Osteoblast (primary cell): ENCODE measurements around the gene DPP6. TPM values are rescaled to one million over a fixed set of nuclear protein-coding genes. Genes with fewer than 3 reads are reported as not detected.

Experiments
- DNase-seq: peaks from one replicate; pipeline ENCODE4 v3.0.0; 2011; ENCODE audit warnings: low spot score, mixed read lengths; ENCODE audit not compliant: insufficient read length; ENCODE audit errors: missing footprints
- H2AFZ ChIP-seq: 2 replicates; pipeline ENCODE4 v1.6.0; 2011; ENCODE audit warnings: mild to moderate bottlenecking, low read length
- H3K27ac ChIP-seq: 2 replicates; pipeline ENCODE4 v1.5.1; 2011; ENCODE audit warnings: mild to moderate bottlenecking, low read depth, low read length, moderate library complexity
- H3K27me3 ChIP-seq: 2 replicates; pipeline ENCODE4 v1.6.0; 2012; ENCODE audit warnings: mild to moderate bottlenecking, control low read depth, inconsistent platforms, low read length, moderate library complexity; ENCODE audit not compliant: insufficient read depth
- H3K36me3 ChIP-seq: 2 replicates; pipeline ENCODE4 v1.5.1; 2011; ENCODE audit warnings: mild to moderate bottlenecking, low read length, control low read depth, moderate library complexity; ENCODE audit not compliant: insufficient read depth
- H3K4me1 ChIP-seq: 2 replicates; pipeline ENCODE4 v1.5.1; 2011; ENCODE audit warnings: mild to moderate bottlenecking, low read length, control low read depth, moderate library complexity; ENCODE audit not compliant: insufficient read depth
- H3K4me2 ChIP-seq: 2 replicates; pipeline ENCODE4 v1.6.0; 2011; ENCODE audit warnings: mild to moderate bottlenecking, low read length; ENCODE audit not compliant: insufficient read depth
- H3K4me3 ChIP-seq: fragments of 200-600 bp; sonication (generic); 3 replicates; pipeline ENCODE4 v1.5.1; 2012; ENCODE audit warnings: mild to moderate bottlenecking, low read length, inconsistent platforms; ENCODE audit not compliant: insufficient read depth
- H3K79me2 ChIP-seq: 2 replicates; pipeline ENCODE4 v1.6.0; 2012; ENCODE audit warnings: mild to moderate bottlenecking, low read length, control low read depth, inconsistent platforms; ENCODE audit not compliant: insufficient read depth
- H3K9me3 ChIP-seq: 2 replicates; pipeline ENCODE4 v1.5.1; 2011; ENCODE audit warnings: low read depth, low read length, control low read depth
- H4K20me1 ChIP-seq: 2 replicates; pipeline ENCODE4 v1.6.0; 2012; ENCODE audit warnings: mild to moderate bottlenecking, low read length, control low read depth; ENCODE audit not compliant: insufficient read depth
- CTCF ChIP-seq: IDR thresholded peaks from 2 replicates; pipeline ENCODE4 v1.5.1; 2011; ENCODE audit warnings: mild to moderate bottlenecking, low read depth, low read length, moderate library complexity; ENCODE audit errors: extremely low read depth
- total RNA-seq: library from RNA; depleted of rRNA; stranded (reverse); fragments of >200 nt; gene quantifications from 2 replicates; pipeline ENCODE4 v1.2.3, GENCODE V29; 2012

DPP6 gene
- total RNA-seq, 1 donor, result not detected

GRCh38 chr7:154909241-154910105 lies 857.3 kb downstream of the DPP6 start:
- Histone ChIP-seq H3K36me3 (no peaks in the 10 kb centered on the region), H3K4me1 (no peaks in the 10 kb centered on the region), H3K27ac (no peak overlapping the region), H3K9me3 (no peaks in the 10 kb centered on the region), H3K4me2 (no peak overlapping the region), H4K20me1 (no peaks in the 10 kb centered on the region), H3K27me3 (peaks cover 4% of the 10 kb centered on the region), H2AFZ (no peak overlapping the region), H3K4me3 (no peak overlapping the region), H3K79me2 (no peaks in the 10 kb centered on the region)
- TF ChIP-seq CTCF, result no peak
- DNase-seq, result no peak

GRCh38 chr7:154910125-154910524 lies 857.9 kb downstream of the DPP6 start:
- Histone ChIP-seq H3K27me3 (peaks cover 7% of the 10 kb centered on the region), H2AFZ (no peak overlapping the region), H3K36me3 (no peaks in the 10 kb centered on the region), H3K27ac (no peak overlapping the region), H3K4me2 (no peak overlapping the region), H3K79me2 (no peaks in the 10 kb centered on the region), H4K20me1 (no peaks in the 10 kb centered on the region), H3K9me3 (no peaks in the 10 kb centered on the region), H3K4me1 (no peaks in the 10 kb centered on the region), H3K4me3 (no peak overlapping the region)
- TF ChIP-seq CTCF, result no peak
- DNase-seq, result peak; percentile 57

GRCh38 chr7:154910977-154911376 lies 858.8 kb downstream of the DPP6 start:
- no peak overlapping the region for H3K4me3 ChIP-seq
- no peak for TF ChIP-seq CTCF
- no peaks in the 10 kb centered on the region for H3K79me2 ChIP-seq
- no peaks in the 10 kb centered on the region for H3K36me3 ChIP-seq
- H3K27me3 ChIP-seq, result peaks cover 7% of the 10 kb centered on the region
- no peaks in the 10 kb centered on the region for H3K9me3 ChIP-seq
- H3K4me1 ChIP-seq, result no peaks in the 10 kb centered on the region
- no peak overlapping the region for H2AFZ ChIP-seq
- no peak for DNase-seq
- no peaks in the 10 kb centered on the region for H4K20me1 ChIP-seq
- H3K27ac ChIP-seq, result no peak overlapping the region
- no peak overlapping the region for H3K4me2 ChIP-seq

GRCh38 chr7:154911411-154911810 lies 859.2 kb downstream of the DPP6 start:
- Histone ChIP-seq H3K27me3 (peaks cover 7% of the 10 kb centered on the region), H4K20me1 (no peaks in the 10 kb centered on the region), H3K9me3 (no peaks in the 10 kb centered on the region), H3K4me2 (no peak overlapping the region), H2AFZ (no peak overlapping the region), H3K4me1 (no peaks in the 10 kb centered on the region), H3K27ac (no peak overlapping the region), H3K36me3 (no peaks in the 10 kb centered on the region), H3K79me2 (no peaks in the 10 kb centered on the region), H3K4me3 (no peak overlapping the region)
- TF ChIP-seq CTCF, result no peak
- no peak for DNase-seq
